Measurements from ENCODE around the gene ABCD2.

GRCh38 chr12:39610436-39611025 lies 9.1 kb downstream of the ABCD2 start:
- TF ChIP-seq BHLHE40 (IDR thresholded peaks at IDR 0.05; ENCODE audit: borderline replicate concordance) = no peak
- TF ChIP-seq ELF4 (IDR thresholded peaks at IDR 0.05) = no peak
- TF ChIP-seq FOXM1 (IDR thresholded peaks at IDR 0.05; ENCODE audit: borderline replicate concordance) = no peak
- TF ChIP-seq SUZ12 (IDR thresholded peaks at IDR 0.05) = no peak
- TF ChIP-seq L3MBTL2 (conservative IDR thresholded peaks at IDR 0.05) = no peak
- no peak for TF ChIP-seq SP1 (IDR thresholded peaks at IDR 0.05)
- no peak for TF ChIP-seq TARDBP (IDR thresholded peaks at IDR 0.05)
- TF ChIP-seq ZNF384 (IDR thresholded peaks at IDR 0.05) = no peak
- no peak for TF ChIP-seq FOXK2 (IDR thresholded peaks at IDR 0.05)

Measured in HEK293T (cell line).